ENCODE results near the gene RNF223. TPM values are rescaled to one million over a fixed set of nuclear protein-coding genes. Genes with fewer than 3 reads are reported as not detected.

The RNF223 gene
- total RNA-seq = not detected
- polyA plus RNA-seq = not detected
- long read RNA-seq, donor 1 = 0 reads
- long read RNA-seq, donor 2 = 0 reads
- long read RNA-seq, donor 3 = 0 reads

GRCh38 chr1:1073743-1074587 is at the start of gene RNF223:
Gene RNF223 (minus strand): TSS chr1:1074306. CDS start chr1:1072566, 1,740 bp downstream.
- no peak for TF ChIP-seq CTCF (IDR thresholded peaks at IDR 0.05)
- H3K4me1 ChIP-seq = peaks cover 0 to 8% (median 7%) of the 10 kb centered on the region in 9 donors
- 71 to 81% methylated on average over 34 to 35 of the region's 35 CpGs for WGBS, 2 donors
- H3K4me3 ChIP-seq = no peak within 1 kb of the TSS
- no peaks in the 10 kb centered on the region for H3K36me3 ChIP-seq
- no peak within 1 kb of the TSS for H3K27ac ChIP-seq
- intact Hi-C loops (cut with DNase I) = no loop called here
- H3K9me3 ChIP-seq = no peaks in the 10 kb centered on the region
- H3K27me3 ChIP-seq = peaks cover 10 to 59% (median 53%) of the 10 kb centered on the region in 7 donors
- peak in 2 of 8 donors; percentile 6 to 19 for ATAC-seq
- no peak for DNase-seq

GRCh38 chr1:1122981-1123480 is 48.9 kb upstream of the RNF223 start:
- intact Hi-C loops (cut with DNase I) = loop anchor here (1.0 to 10.0 kb wide), 11 partner anchors 49 to 172 kb away; partner anchors contain the start of genes C1QTNF12 (in 3 of the 10), B3GALT6 (in 1 of the 10), SDF4 (in 1 of the 10) and TTLL10 (in 1 of the 10)
- no peak overlapping the region for H3K4me3 ChIP-seq
- no peaks in the 10 kb centered on the region for H3K9me3 ChIP-seq
- WGBS, 2 donors = 65 to 68% methylated on average over 18 of the region's 18 CpGs
- peaks cover 0 to 28% (median 8%) of the 10 kb centered on the region in 7 donors for H3K27me3 ChIP-seq
- ATAC-seq (no peak), DNase-seq (no peak)
- no peaks in the 10 kb centered on the region for H3K36me3 ChIP-seq
- no peak for TF ChIP-seq CTCF (IDR thresholded peaks at IDR 0.05)
- peaks cover 0 to 12% (median 9%) of the 10 kb centered on the region in 9 donors for H3K4me1 ChIP-seq
- no peak overlapping the region for H3K27ac ChIP-seq

GRCh38 chr1:1122078-1122811 is 48.1 kb upstream of the RNF223 start:
- Histone ChIP-seq H3K36me3 (no peaks in the 10 kb centered on the region), H3K4me1 (peaks cover 0 to 12% (median 9%) of the 10 kb centered on the region in 9 donors), H3K27me3 (peaks cover 0 to 29% (median 13%) of the 10 kb centered on the region in 7 donors), H3K4me3 (peak overlapping the region in 8 of 10 donors; percentile 15 to 45 (median 36)), H3K9me3 (no peaks in the 10 kb centered on the region), H3K27ac (no peak overlapping the region)
- intact Hi-C loops (cut with DNase I) = loop anchor here (1.0 to 10.0 kb wide), 11 partner anchors 50 to 173 kb away; partner anchors contain the start of genes C1QTNF12 (in 3 of the 10), B3GALT6 (in 1 of the 10), SDF4 (in 1 of the 10) and TTLL10 (in 1 of the 10)
- WGBS, 2 donors = 15 to 29% methylated on average over 39 of the region's 39 CpGs
- peak; percentile 84 to 96 (median 91) for TF ChIP-seq CTCF (IDR thresholded peaks at IDR 0.05)
- ATAC-seq (peak; percentile 82 to 96 (median 94)), DNase-seq (peak; percentile 79 to 88)

All from heart right ventricle (tissue), 16 donors.